Left colon (tissue), 2 donors: ENCODE results near the gene S100A2. TPM values are rescaled to one million over a fixed set of nuclear protein-coding genes. Genes with fewer than 3 reads are reported as not detected.
"Not testable (repeated sequence)": the region's sequence is repeated elsewhere in the genome, so short reads cannot be mapped to it uniquely, and the experiment has no call there.

Source experiments
- ATAC-seq: fragments of 200-7000 bp; cut with Tn5 transposase; one replicate; pipeline ENCODE4 v1.9.1; 2020; ENCODE audit warnings: mild to moderate bottlenecking, moderate library complexity
- DNase-seq, 2 donors: peaks; one replicate each; pipeline ENCODE4 v3.0.0-alpha.2; 2020
- intact Hi-C, 2 donors: fragments of 100-400 bp; cut with DNase I in 1 of 2; cut with micrococcal nuclease in 1 of 2; formaldehyde crosslinking; loops; one replicate each; pipeline versions ENCODE4 v1.11.2 to v1.14.0; 2022; cut with DNase I, micrococcal nuclease
- total RNA-seq, 2 donors: library from RNA; stranded (reverse); fragmentation: NEBNext Ultra II Directional; extraction: Animal tissue kit (Norgen Biotek cat#: 25700); gene quantifications; one replicate each; pipeline ENCODE4 v1.2.1, GENCODE V29; 2021
- donor health status: DM: no; HTN: no; CAD: no.
- donor health status: DM: yes; HTN: yes; CAD: no.

Gene S100A2
- total RNA-seq, 2 donors from 2014 or later, result 1.1 TPM; not detected in 1

DNA sequence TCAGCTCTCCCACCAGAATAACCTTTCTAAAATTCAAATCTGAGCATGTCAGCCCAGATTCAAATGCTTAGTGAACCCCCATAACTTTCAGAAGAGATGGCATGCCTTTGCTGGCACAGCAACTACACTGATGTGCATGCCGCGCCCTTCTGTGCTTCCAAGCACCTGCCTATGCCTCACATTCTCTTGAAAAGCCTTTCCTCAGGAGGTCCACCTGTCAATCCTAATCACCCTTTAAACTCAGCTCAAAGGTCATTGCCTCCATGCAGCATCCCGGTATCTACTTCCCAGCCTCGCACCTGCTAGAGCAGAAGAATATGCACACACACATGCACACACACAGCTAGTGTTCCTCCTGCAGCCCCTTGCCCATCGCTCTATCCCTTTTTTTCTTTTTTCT is 5.2 kb upstream of the S100A2 start:
- DNase-seq (no peak), ATAC-seq (no peak)
- intact Hi-C loops, result no loop called here

DNA sequence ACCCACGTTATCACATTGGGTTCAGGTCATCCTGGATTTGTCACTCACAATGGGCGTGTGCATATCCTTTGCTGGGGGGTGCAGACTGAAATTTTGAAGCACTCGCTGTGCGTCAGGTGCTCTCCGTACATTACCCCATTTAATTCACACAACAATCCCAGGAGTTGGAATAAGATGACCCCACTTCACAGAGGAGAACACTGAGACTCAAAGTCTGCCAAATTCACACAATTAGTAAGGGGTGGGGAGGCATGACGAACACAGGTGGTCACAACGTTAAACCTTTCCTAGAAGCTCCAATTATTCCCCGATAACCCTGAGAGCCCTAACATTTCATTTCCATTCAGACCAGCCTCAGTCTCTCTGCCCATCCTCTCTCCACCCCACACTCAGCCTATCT is 3.8 kb upstream of the S100A2 start:
- intact Hi-C loops, result loop anchor here in 1 of 2 donors (2.0 to 5.0 kb wide), 2 partner anchors 37 to 59 kb away; no protein-coding TSS in a partner anchor
- ATAC-seq (no peak), DNase-seq (no peak)

DNA sequence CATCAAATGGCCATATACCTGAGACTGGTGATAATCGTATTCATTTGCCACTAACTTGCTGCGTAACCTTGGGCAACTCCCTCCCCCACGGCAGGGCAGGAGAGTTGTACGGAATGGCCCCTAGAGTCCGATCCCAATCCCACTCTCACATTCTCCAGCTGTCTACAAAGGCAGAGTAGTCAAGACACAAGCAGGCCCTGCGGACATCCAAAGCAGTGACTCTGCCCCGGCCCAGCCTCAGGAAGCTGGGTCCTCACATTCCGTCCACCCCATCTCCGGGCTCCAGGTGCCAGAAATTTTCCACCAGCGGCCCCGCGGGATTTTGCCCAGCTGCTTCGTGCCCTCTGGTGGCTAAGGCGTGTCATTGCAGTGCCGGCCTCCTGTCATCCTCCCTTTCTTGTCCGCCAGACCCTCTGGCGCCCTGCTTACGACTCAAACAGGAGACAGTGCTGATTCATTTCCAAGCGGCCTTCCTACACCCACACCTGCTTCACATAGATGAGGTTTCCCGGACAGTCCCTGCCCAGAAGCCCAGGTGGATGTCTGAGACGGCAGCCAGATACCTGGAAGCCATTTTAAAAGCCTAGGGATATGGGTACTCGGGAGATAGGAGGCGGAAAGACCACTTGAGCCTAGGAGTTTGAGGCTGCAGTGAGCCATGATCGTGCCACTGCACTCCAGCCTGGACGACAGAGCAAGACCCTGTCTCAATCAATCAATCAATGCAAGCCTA is 2.9 kb upstream of the S100A2 start:
- ATAC-seq, result peak; percentile 27
- intact Hi-C loops, result loop anchor here in 1 of 2 donors (2.0 to 5.0 kb wide), 2 partner anchors 36 to 58 kb away; no protein-coding TSS in a partner anchor
- peak; percentile 85 to 93 for DNase-seq

DNA sequence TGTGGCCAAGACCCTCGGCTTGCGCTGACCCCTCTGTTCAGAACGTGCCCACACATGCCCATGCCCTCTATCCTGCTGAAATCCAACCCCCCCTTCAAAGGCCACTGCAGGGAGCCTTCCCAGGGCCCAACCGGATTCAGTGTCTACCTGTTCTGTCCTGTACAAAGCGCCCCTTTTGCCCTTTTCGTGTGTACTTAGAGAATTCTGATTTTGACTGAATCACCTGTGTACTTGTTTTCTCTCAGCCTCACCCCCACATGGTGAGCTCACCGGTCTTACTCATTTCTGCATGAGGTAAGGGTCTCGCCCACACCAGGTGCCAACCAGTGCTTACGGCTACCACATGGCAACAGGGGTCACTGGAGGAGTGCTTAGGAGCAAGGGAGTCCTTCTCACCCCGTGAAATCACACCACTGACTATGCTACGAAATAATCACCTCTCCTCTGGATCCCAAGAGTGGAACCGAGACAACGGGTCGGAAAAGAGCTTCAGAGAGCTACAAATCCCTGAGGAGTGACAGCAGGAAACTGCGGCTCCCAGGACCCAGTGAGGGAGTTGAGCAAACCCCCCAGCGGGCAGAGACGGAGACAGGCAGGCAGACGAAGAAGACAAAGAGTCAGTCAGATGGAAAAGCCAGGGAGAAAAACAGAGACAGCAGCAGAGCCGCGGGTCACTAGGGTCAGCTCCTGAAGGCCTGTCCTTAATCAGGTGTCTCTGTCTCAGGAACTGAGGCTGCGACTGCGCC is 2.1 kb upstream of the S100A2 start:
- intact Hi-C loops, result loop anchor here in 1 of 2 donors (2.0 to 5.0 kb wide), 2 partner anchors 35 to 57 kb away; no protein-coding TSS in a partner anchor
- DNase-seq (no peak), ATAC-seq (no peak)

DNA sequence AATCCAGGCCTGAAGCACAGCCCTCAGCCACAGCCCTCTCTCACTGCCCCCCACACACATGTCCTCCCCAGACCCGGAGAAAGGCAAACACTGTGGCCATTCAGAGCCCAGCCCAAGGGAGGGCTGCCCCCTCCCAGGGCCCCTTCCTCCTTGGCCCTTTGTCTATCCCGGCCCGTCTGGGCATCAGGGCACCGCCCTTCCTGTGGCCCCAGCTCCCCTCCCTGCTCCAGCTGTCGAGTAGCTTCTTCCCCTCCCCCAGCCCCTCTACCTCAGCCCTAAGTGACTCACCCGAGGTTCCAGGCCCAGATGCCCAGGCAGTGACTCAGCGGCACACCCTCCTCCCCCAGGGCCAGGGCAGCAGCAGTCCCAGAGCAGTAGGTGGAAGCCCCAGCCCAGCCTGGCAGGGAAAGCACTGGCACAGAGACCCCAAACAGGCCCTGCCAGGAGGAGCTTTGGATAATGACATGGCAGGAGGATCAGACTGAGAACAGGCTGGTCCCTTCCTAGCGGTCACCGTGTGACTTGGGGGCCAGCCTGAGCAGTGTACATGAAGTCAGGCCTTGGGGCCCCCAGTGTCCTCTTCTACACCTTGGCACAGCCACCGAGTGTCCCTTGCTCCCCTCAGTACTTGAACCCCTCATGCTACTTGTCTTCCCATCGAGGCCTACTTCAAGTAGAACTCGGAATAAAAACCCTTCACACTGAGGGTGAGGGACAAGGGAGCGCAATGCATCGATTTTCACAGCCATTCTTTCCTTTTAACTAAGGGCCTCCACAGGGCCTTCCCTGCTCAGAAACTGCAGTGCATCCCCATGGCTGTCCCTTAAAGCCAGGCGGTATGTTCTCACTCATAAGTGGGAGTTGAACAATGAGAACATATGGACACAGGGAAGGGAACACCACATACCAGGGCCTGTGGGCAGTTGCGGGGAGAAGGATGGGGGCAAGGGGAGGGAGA is 1.0 kb upstream of the S100A2 start:
- ATAC-seq (peak; percentile 87), DNase-seq (peak; percentile 93 to 99)
- intact Hi-C loops, result loop anchor here in 1 of 2 donors (5.0 kb wide), 1 partner anchor 34 kb away; no protein-coding TSS in a partner anchor

DNA sequence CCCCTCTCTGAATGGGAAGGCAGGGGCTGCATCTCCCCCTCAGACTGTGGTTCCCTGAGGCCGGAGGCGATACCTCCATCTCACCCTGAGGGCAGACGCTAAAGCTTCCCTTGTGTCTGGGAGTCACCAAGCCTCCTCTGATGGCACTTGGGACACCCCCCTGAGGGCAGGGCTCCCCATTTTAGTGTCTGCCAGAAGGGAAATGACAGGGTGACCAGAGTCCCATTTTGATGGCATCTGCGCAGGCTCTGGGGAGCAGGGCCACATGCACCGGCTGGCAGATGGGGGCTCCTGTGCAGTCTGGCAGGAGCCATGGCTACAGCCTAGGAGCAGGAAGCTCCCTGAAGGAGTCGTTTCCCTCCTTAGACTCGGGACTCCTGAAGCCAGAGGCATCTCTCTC is 1.7 kb downstream of the S100A2 start:
- ATAC-seq (no peak), DNase-seq (no peak)
- intact Hi-C loops, result no loop called here

DNA sequence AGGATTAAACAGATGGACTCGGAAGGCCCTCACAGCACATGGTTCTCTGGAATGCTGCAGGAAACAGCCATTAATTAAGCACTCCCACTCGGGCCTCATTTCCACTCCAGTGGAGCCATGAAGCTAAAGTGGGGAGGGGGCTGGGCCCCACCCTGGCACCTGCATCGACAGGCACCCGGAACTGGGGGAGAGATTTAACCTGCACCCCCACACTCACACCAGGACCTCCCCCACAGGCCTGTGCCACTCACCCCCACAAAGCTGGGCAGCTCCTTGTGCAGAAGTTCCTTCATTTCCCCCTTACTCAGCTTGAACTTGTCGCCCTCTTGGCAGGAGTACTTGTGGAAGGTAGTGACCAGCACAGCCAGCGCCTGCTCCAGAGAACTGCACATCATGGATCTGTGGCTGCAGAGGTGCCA is 2.2 kb downstream of the S100A2 start:
- DNase-seq (no peak), ATAC-seq (no peak)
- intact Hi-C loops, result no loop called here

DNA sequence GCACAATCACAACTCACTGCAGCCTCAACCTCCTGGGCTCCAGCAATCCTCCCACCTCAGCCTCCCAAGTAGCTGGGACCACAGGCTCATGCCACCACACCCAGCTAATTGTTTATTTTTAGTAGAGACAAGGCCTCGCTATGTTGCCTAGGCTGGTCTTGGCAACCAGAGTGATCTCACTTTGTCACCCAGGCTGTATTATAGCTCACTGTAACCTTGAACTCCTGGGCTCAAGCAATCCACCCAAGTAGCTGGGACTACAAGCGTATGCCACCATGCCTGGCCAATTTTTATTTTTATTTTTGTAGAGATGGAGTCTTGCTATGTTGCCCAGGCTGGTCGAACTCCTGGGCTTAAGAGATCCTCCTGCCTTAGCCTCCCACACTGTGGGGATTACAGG is 3.6 kb downstream of the S100A2 start:
- intact Hi-C loops, ATAC-seq, DNase-seq: not testable (repeated sequence)

DNA sequence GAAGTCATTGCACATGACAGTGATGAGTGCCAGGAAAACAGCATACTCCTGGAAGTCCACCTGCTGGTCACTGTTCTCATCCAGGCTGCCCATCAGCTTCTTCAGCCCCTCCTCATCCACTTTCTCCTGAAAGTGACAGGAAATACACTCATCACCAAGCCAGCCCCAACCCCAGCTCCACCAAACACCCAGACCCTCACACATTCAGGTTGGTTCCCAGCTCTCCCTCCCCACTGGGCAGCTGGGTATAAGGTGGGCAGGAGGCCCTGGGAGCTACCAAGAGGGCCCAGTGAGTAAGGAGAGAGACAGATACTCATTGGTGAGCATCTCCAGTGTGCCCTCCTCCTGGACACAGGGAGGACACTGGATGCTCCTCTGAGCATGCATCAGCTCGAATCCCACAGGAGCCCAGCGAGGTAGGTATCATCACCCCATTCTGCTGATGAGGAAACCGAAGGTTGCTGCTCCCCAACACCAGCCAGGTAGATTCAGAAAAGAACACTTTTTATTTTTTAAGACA is 4.1 kb downstream of the S100A2 start:
- no peak for ATAC-seq
- no peak for DNase-seq

DNA sequence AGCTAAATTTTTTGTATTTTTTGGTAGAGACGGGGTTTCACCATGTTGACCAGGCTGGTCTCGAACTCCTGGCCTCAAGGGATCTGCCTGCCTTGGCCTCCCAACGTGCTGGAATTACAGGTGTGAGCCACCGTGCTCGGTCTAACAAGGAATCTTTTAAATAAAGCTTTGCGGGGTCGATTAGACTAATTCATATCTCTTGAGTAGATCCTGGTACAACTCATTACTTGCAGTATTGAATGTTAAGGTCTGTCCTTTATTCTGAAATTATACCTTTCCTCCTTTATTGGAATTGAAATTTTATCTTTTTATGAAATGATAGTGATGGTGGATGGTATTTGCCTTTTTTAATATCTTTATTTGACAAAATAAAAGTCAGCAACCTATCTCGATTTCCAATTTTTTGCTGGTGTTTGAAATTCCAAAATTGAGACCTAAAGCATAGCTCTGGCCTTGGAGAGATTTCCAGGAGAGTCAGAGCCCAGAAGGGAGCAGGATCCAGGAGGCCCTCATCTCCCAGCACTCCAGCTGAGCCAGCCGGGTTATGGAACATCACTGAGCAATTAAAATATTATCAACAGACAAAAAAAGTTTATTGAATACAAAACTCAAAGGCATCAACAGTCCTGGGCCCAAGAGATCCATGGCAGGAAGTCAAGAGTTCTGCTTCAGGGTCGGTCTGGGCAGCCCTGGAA is 4.7 kb downstream of the S100A2 start:
- ATAC-seq (no peak), DNase-seq (no peak)
- intact Hi-C loops, result no loop called here

More for the DNA sequence above, 4.1 kb downstream of the S100A2 start:
- intact Hi-C loops, result no loop called here

DNA sequence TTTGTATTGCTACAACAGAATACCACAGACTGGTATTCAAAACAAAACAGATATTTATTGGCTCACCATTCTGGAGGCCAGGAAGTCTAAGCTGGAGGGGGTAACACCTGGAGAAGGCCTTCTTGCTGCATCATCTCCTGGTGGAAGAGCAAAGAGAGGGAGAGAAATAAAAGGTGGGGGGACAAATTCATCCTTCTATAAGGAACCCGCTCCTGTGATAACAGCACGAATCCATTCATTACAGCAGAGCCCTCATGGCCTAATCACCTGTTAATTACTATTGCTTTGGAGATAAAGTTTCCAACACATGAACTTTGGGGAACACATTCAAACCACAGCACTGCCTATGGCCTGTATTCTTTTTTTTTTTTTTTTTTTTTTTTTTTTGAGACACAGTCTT is 5.4 kb downstream of the S100A2 start:
- no peak for DNase-seq
- intact Hi-C loops, result no loop called here
- ATAC-seq, result no peak

DNA sequence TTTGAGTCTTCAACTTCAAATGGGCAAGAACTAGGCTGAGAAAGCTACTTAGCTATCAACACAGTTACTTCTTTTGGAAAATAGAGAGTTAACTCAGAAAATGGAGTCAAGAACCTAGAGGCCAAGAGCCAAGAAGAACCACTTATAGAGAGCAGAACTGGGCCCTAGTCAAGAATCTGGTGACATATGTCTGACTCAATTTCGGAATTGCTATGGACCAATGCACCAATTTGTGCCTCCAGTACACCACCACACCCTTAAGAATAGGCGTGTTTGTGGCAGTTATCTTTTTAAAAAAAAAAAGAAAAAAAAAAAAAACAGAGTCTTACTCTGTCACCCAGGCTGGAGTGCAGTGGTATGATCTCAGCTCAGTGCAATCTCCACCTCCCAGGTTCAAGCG is 7.8 kb downstream of the S100A2 start:
- ATAC-seq, result no peak
- DNase-seq, result no peak
- intact Hi-C loops, result no loop called here

DNA sequence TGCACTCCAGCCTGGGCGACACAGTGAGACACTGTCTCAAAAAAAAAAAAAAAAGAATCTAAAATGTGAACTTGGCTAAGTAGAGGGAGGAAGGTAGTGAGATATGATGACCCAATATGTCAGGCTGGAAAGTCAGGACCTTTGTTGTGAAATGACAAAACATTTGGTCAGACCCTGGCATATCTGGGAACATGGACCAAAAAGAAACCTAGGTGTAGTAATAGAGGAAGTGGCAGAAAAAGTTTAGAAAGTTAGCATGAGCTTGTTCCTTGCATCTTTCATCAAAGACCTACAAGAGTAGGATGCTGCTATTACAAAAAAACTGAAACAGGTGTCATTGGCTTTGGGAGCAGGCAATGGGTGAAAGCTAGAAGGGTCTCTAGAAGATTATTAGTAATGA is 9.3 kb downstream of the S100A2 start:
- DNase-seq (no peak), ATAC-seq (no peak)
- intact Hi-C loops, result no loop called here

DNA sequence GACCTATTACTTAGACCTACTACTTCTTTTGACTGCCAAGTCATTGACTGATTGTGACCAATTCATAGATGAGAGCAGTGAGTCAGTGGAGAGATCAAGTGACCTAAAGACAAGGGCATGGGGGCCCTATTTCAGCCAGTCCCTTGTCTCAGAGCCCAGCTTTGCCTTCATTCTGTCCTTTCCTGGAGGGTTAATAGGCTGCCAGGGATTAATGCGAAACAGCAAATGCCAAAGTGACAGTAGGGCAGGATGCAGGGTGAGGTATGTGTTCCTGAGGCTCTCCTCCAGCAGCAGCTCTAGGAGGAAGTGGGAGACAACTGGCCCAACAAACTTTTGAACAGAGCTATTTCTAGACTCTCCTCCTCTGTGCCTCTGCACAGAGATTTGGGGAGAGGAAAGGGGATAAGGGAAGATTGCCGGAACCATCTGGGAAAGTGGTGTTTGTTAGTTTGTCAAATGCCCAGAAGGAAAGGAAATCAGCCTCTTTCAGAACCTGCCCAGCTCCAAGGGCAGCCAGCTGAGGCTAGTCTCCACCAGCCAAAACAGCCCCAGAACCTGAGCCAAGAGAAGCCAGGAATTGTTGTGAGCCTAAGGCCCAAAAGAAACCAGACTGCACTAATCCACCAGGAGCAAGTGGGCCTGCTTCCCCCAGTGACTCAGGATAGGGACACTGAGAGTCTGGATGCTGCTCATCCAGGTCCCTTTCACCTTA is 11.7 kb downstream of the S100A2 start:
- intact Hi-C loops, result no loop called here
- ATAC-seq (peak; percentile 20), DNase-seq (no peak)

DNA sequence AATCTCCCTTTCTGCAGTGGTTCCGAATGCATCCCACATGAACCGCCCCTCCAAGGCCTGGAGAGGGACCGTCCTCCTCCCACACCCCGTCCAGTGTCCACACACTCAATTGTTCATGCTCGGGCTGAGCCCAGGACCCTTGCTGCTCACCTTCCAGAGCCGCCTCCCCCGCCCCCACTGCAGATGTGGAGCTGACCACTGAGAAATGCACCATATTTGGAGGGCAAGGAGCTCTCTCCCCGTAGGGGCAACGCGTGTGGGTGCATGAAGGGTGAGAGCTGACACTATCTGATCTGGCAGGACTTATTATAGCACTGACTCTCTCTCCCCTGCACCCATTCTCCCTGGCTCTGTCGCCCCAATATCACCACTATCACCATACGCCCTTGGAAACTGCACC is 12.5 kb downstream of the S100A2 start:
- intact Hi-C loops, result no loop called here
- ATAC-seq, result no peak
- no peak for DNase-seq

DNA sequence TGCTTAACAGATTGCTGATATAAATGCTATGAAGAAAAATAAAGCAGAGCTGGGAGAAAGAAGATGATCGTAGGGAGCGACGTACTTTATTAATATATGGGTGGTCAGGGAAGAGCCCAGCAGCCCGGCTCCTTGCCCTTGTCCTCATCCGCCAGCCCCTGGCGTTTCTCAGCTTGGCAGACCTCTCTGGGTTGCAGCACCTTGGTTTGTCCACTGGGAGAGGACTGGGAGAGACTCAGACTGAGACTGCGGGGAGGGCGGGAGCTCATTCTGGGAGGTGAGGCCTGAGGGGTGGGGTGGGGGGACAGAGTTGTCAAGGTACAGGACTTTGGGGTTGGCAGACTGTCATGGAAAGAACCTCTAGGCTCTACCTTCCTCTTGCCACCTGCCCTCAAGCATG is 13.3 kb downstream of the S100A2 start:
- DNase-seq, result no peak
- ATAC-seq, result no peak
- intact Hi-C loops, result no loop called here

DNA sequence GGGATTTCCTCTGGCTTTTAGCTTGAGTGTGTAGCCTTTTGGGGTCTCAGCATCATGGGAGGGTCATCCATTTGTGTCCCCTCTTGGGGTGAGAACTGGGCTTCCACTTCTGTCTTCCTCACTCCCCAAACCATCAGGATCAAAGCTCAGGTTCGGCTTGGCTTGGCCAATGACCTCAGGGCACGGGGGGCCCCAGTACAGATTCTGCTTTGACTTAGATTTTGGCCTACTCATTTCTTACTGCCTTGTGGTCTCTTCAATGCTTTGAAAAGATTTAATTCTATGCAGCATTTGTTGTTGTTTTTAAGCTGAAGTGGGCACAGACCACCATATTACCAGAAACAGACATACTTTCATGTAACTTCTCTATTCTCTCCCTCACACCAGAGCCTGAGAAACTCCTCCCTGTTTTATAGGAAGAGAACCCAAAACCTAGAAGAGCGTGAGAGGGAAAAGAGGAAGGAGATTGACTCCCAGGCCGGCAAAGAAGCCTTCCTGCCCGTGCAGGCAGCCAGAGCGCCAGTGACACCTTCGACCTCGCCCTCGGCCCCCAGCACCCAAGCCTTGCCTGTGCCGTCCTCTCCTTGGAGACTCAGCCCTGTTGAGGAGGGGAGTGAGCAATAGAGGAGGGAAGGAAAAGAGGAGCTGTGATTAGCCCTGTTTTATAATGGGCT is 14.7 kb downstream of the S100A2 start:
- peak in 1 of 2 donors; percentile 23 for DNase-seq
- peak; percentile 36 for ATAC-seq
- intact Hi-C loops, result no loop called here
